HG03095 (cell line): ENCODE measurements around the gene SERGEF.

Source experiments
- ATAC-seq: cut with Tn5 transposase; IDR thresholded peaks from one replicate; pipeline ENCODE4 v1.9.1; 2021; ENCODE audit warnings: moderate library complexity; ENCODE audit not compliant: unreplicated experiment

The SERGEF gene

GRCh38 chr11:17740649-17741235, 272.1 kb downstream of the SERGEF start:
- no peak for ATAC-seq

GRCh38 chr11:17739945-17740338, 272.9 kb downstream of the SERGEF start:
- no peak for ATAC-seq

GRCh38 chr11:17738151-17738973, 274.5 kb downstream of the SERGEF start:
- ATAC-seq: no peak
